Measurements from ENCODE around the gene DMAC2.
"Not testable (repeated sequence)": the region's sequence is repeated elsewhere in the genome, so short reads cannot be mapped to it uniquely, and the experiment has no call there.

The DMAC2 gene

GRCh38 chr19:41439441-41440222 is at the start of gene DMAC2:
TSS of gene DMAC2 (minus strand) at chr19:41439912. CDS start at chr19:41439899, 13 bp downstream.
- DNase-seq, result peak; percentile 97

GRCh38 chr19:41486953-41487352 is 47.2 kb upstream of the DMAC2 start:
- DNase-seq, result not testable (repeated sequence)

GRCh38 chr19:41484822-41485221 is 45.1 kb upstream of the DMAC2 start:
- no peak for DNase-seq

- DNase-seq, result no peak
These were observed 40.6 kb upstream of the DMAC2 start for GRCh38 chr19:41480336-41480735.

GRCh38 chr19:41479757-41480191 is 40.1 kb upstream of the DMAC2 start:
- DNase-seq, result no peak

GRCh38 chr19:41478875-41479756 is 39.4 kb upstream of the DMAC2 start:
- no peak for DNase-seq

- no peak for DNase-seq
These were observed 38.5 kb upstream of the DMAC2 start for GRCh38 chr19:41478171-41478570.

- no peak for DNase-seq
These were observed 36.9 kb upstream of the DMAC2 start for GRCh38 chr19:41476583-41476982.

- not testable (repeated sequence) for DNase-seq
These were observed 23.8 kb upstream of the DMAC2 start for GRCh38 chr19:41463257-41464256.

GRCh38 chr19:41462497-41462896 is 22.8 kb upstream of the DMAC2 start:
- no peak for DNase-seq

- DNase-seq, result no peak
These were observed 17.5 kb upstream of the DMAC2 start for GRCh38 chr19:41457241-41457640.

- DNase-seq, result no peak
These were observed 16.7 kb upstream of the DMAC2 start for GRCh38 chr19:41456342-41456918.

- DNase-seq, result no peak
These were observed 16.2 kb upstream of the DMAC2 start for GRCh38 chr19:41455936-41456335.

- no peak for DNase-seq
These were observed 13.0 kb upstream of the DMAC2 start for GRCh38 chr19:41452584-41453275.

- no peak for DNase-seq
These were observed 10.1 kb upstream of the DMAC2 start for GRCh38 chr19:41449865-41450178.

GRCh38 chr19:41449079-41449864 is 9.6 kb upstream of the DMAC2 start:
- DNase-seq, result peak; percentile 55

- DNase-seq, result no peak
These were observed 8.1 kb upstream of the DMAC2 start for GRCh38 chr19:41447732-41448332.

GRCh38 chr19:41445575-41445974 is 5.9 kb upstream of the DMAC2 start:
- no peak for DNase-seq

GRCh38 chr19:41443813-41444455 is 4.2 kb upstream of the DMAC2 start:
- no peak for DNase-seq
